ENCODE measurements around the gene KLHL28. TPM values are rescaled to one million over a fixed set of nuclear protein-coding genes. Genes with fewer than 3 reads are reported as not detected.

KLHL28 gene
- total RNA-seq, 1 donor from 2014 or later = 15.9 TPM

DNA sequence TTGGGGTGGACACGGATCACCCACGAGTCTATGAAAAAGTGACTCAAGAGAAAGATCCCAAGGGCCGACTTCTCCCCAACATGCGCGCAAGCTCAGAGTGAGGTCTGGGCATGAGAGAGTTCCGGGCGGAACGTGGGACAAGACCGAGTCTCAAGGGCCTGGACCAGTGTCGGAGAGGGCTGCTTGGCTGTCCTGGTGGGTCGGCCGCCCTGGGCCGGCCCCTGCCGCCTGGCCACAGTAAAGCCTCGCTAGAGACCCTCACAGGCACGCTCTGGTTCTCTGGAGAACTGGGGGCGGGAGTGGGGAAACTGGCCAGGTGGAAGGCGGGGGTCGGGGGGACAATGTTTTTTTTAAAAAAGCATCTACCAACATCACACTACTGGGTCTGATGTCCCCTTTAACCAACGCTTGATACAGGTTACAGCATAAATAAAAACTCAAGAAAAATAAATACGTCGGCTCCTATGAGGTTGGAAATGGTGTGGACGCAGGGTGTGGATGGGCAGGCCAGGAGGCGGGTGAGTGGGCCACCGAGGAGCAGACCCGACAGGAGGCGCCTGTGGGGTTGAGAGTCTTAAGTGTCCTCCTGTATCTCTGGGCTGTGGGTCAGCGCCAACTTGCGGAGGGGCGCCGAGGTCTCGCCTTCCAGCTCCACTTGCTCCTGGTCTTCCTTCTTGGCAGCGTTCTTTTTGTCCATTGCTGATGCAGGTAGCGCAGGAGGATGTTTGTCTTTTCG, 74.7 kb downstream of the KLHL28 start:
- Mint-ChIP-seq H3K36me3 (ENCODE audit: low read depth) (no peaks in the 10 kb centered on the region), H3K27ac (no peak overlapping the region), H3K27me3 (ENCODE audit: insufficient read depth) (peaks cover 4% of the 10 kb centered on the region), H3K4me1 (ENCODE audit: low read depth) (peaks cover 4% of the 10 kb centered on the region), H3K9me3 (peaks cover 26% of the 10 kb centered on the region), H3K4me3 (no peak overlapping the region)
- DNase-seq (ENCODE audit: low spot score) = no peak
- intact Hi-C loops (cut with micrococcal nuclease) = no loop called here

DNA sequence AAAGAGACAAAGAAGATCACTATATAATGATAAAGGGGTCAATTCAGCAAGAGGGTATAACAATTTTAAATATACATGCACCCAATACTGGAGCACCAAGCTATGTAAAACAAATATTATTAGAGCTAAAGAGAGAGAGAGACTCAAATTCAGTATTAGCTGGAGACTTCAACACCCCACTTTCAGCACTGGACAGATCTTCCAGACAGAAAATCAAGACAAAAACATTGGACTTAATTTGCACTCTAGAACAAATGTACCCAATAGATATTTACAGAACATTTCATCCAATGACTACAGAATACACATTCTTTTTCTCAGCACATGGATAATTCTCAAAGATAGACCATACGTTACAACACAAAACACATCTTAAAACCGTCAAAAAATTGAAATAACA, 81.0 kb downstream of the KLHL28 start:
- Mint-ChIP-seq H3K27me3 (ENCODE audit: insufficient read depth) (peaks cover 5% of the 10 kb centered on the region), H3K36me3 (ENCODE audit: low read depth) (no peaks in the 10 kb centered on the region), H3K27ac (no peak overlapping the region), H3K4me3 (no peak overlapping the region), H3K9me3 (peaks cover 37% of the 10 kb centered on the region), H3K4me1 (ENCODE audit: low read depth) (no peaks in the 10 kb centered on the region)
- DNase-seq (ENCODE audit: low spot score) = no peak
- intact Hi-C loops (cut with micrococcal nuclease) = no loop called here

Other genes starting within 250 kb of the KLHL28 start
- 9.3 TPM in 2 replicates for gene TOGARAM1, start 243 bp upstream of the KLHL28 start, total RNA-seq
- gene PRPF39, start 122.2 kb upstream of the KLHL28 start, total RNA-seq = 51.2 and 55.7 TPM in 2 replicates
- 58.0 and 59.3 TPM in 2 replicates for gene FKBP3, start 172.5 kb upstream of the KLHL28 start, total RNA-seq
- gene FANCM, start 174.0 kb upstream of the KLHL28 start, total RNA-seq = 15.8 and 18.3 TPM in 2 replicates